HEK293T (cell line): ENCODE data around the gene PFDN5.

Source experiments
- FOXA1 ChIP-seq: fragments of 450-650 bp; IDR thresholded peaks from 2 replicates; pipeline ENCODE4 v1.6.1; 2016; ENCODE audit warnings: mild to moderate bottlenecking
- FOXM1 ChIP-seq: fragments of 450-650 bp; IDR thresholded peaks from 2 replicates; pipeline ENCODE4 v1.6.1; 2017; ENCODE audit warnings: mild to moderate bottlenecking, borderline replicate concordance

GRCh38 chr12:53328043-53328435 lies 32.7 kb downstream of the PFDN5 start:
- TF ChIP-seq FOXM1 (no peak), FOXA1 (no peak)
